Eye (tissue), 1 donor: ENCODE measurements around the gene EXOC4.
A peak's percentile ranks its signal among the peaks of the same experiment; 100 is the strongest.

Experiments
- DNase-seq: peaks from one replicate; pipeline ENCODE4 v3.0.0-alpha.2; 2015

EXOC4 gene

DNA sequence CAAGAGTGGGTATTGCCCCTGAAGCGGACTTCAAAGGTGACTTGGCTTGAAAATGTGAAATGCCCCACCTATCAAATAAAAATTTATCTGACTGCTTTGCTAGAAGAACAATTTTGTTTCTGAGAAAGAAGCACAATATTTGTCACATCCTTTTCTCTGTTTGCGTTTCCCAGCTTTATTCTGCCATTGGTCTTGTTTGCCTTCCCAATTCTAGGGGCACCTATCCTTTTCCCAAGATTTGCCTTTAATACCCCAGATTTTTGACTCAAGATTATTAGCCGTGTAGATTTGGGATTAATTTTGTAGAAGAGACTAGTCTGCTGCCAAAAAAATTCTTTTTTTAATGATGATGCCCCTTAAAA is 764.0 kb downstream of the EXOC4 start:
- DNase-seq, result no peak

- DNase-seq, result no peak
Observed at GRCh38 chr7:134018306-134018705, 765.4 kb downstream of the EXOC4 start.

DNA sequence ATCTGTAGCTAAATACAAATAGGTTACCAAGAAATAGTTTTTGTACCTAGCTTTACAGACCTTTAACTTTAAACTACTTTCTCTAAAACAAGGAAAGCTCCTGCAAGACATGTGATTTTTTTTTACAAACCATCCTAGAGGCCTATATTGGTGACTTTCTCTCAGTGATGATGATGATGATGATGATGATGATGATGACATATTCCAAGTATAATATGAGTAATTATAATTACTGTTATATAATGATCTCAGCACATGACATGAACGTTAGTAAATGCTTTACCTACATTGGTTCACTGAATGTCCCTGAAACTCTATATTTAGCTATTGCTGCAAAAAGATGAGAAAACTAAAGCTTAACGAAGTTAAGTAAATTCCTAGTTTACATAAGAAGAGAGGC is 766.4 kb downstream of the EXOC4 start:
- no peak for DNase-seq

DNA sequence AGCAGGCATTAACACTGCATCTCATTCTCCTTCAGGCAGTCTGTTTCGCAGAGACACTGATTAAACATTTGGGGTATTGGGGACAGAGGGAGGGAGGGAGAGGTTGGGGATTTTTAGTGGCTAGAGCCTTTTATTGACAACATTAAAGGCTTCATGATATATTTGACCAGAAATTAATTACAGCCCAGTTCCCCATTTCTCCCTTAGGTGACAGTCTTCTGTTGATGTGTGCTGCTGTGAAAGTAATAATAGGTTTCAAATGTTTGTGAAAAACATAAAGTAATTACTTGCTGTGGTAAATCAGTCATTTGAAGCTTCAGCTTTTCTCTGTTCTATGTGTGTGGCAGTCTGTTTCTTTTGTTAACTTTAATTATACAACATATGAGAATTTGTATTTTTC is 769.0 kb downstream of the EXOC4 start:
- DNase-seq, result no peak

- DNase-seq, result no peak
Observed at GRCh38 chr7:134022286-134022911, 769.5 kb downstream of the EXOC4 start.

- DNase-seq, result no peak
Observed at GRCh38 chr7:134024739-134025138, 771.9 kb downstream of the EXOC4 start.

DNA sequence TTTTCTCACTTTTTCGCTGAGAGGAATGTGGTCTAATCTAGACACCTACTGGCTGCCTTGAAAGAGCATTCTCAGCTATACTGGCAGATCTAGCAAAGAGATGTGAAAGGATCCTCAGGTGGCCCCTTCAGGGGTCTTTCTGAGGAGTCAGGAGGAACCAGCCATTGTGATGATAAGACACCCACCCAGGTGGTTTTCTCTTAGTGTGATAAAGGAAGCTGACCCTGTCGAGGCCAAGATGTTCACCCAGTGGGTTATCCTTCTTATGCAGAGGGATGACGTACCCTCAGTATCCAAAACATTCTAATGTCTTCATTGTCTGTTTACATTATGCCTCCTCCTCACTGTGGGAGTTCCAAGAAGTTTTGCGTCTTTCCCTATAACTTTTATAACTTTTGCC is 776.0 kb downstream of the EXOC4 start:
- no peak for DNase-seq

DNA sequence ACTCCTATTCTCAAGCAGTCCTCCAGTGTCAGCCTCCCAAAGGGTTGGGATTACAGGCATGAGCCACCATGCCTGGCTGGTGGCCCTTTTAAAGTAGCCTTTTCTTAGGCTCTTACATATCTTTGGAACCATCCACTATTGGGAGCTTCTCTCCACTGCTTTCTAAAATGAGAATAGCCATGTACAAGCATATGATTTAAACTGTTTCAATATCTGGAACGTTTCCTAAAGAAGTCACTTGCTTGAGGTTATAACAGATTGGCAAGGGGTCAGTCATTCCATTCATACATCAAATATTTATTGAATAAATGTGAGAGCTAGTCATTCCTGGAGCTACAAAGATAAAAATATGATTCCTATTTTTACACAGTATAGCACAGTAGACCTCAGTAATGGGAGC is 776.9 kb downstream of the EXOC4 start:
- DNase-seq, result no peak

- no peak for DNase-seq
Observed at GRCh38 chr7:134030460-134030865, 777.6 kb downstream of the EXOC4 start.

DNA sequence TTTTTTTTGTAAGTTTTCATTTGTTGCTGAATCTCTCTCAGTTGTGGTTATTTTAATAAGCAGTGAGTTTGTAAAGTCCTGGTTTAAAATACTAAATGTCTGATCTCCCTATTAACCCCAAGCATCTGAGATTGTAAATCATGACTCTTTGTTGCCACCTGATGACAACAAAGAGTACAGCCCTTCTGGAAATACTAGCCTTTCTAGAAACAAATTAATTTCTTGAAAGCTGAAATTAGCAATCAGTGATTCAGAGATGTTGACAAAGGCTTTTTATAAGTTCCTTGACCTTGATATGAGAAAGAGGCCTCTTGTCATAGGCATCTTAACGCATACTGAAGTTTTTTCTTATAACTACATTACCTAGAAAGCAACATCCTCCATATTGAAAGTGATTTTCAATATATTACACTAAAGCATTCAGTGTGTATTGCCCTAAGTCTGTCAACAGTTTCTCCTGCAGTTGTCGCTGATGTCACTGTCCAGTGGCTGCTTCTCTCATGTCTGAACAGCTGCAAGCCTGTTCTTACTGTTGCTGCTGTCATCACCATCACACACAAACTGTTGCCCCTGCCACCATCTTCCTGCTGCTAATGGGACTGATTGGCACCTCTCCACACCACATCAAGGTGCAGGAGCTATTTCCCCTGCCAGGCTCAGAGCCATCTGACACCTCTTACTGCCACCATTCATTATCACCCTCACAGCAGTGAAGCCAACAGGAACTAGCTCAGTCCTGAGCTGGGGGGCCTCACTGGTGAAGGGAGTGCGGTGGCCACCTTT is 779.1 kb downstream of the EXOC4 start:
- peak; percentile 15 for DNase-seq

DNA sequence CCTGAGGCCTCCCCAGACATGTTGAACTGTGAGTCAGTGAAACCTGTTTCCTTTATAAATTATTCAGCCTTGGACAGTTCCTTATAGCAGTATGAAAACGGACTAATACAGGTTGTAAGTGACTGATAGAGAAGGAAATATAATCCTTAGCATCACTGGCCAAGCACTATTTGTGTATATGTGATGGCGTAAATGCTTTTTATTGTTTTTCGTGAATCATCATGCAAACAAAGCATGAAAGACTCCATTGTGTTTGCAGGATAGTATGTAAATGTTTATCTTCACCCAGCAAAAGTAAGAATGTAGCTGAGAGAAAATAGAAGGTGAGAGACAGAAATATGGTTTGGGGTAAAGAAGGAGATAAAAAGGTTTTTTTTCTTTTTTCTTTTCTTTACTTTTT is 781.8 kb downstream of the EXOC4 start:
- no peak for DNase-seq

GRCh38 chr7:134037991-134038390 is 785.1 kb downstream of the EXOC4 start:
- peak; percentile 53 for DNase-seq

DNA sequence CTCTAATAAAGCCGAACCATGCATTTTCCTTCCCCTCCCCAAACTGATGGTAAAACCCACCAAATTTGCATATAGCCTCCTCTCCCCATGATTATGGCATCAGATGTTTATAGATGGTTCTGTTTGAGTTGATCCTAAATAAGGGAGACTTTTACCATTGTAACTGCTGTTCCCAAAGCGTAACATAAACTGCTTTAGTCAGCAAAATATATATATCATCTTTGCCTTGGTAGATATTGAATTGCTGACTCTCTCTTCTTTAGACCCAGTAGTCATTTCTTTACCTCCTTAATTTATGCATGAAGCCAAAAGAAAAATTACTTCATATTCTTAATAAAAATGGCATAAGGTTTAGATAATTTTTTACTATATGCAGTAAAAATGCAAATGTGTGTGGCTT is 788.1 kb downstream of the EXOC4 start:
- DNase-seq, result no peak

- no peak for DNase-seq
Observed at GRCh38 chr7:134041477-134041876, 788.6 kb downstream of the EXOC4 start.

DNA sequence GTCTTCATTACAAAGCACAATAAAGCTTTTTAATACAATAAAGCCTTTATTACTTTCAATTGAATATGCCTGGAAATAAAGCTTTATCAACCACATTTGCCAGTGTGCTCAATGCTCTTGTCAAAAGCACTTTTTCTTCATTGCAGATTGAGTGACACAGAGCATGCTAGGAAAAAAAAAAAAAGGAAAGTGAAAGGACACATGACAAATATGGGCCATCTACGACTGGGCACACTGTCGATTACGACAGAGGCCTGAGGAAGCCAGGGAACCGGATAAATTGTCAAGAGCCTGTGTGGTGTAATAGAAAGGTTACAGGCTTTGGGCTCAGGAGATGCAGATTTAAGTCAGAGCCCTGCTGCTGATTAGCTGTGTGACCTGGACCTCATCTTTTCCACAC is 789.4 kb downstream of the EXOC4 start:
- DNase-seq, result no peak

DNA sequence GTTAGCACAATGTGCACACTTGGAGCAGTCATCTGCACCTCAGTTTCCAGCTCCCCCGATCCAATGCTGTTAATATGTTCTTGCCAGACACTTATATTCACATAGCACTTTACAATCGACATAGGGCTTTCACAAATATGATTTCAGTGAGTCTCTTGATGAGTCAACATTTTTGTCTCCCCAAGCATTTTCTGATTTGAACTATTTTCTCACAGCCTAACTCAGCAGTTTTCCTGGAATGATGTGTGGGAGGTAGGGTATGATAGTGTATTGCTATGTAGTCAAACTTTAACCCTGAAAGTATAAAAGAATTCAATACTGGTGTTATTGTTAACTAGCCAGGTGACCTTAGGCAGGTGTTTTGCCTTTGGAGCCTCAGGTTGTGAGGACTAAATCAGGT is 791.8 kb downstream of the EXOC4 start:
- no peak for DNase-seq

DNA sequence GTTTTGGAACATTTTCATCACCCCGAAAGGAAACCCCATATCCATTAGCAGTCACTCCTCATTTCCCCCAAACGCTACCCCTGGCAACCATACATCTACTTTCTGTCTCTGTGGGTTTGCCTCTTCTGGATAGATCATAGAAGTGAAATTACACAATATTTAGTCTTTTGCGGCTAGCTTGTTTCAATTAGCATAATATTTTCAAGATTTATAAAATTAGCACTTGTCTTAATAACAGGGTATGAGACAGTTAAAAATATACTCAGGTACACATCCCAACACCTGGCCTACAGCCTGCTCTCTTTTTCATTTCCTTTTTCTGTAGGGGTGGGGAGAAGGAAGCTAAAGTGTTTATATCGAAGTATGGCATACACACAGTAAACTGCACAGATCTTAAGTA is 792.8 kb downstream of the EXOC4 start:
- DNase-seq, result no peak

DNA sequence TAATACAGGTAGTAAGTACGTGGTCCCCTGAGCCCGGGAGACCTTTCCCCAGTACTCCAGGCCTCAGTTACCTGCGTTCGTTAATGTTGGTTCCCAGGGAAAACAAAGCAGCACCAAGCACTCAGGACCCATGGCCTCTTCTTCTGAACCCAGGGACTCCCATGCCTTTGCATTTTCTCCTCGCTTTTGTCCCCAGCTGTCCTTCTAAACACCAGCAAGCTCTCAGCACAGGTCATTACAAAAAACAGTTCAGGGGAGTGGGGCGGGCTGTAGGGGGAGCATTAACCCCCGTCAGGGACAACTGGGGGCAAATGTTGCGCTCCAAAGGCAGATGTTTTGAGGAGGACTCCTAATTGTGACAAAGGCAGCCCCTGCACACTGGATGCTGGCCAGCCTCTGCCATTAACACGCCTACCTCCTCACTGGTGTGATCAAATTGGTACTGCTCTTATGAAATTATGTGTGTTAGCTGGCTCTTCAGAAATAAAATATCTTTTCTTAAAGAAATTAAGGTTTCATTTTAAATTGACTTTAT is 793.8 kb downstream of the EXOC4 start:
- no peak for DNase-seq

DNA sequence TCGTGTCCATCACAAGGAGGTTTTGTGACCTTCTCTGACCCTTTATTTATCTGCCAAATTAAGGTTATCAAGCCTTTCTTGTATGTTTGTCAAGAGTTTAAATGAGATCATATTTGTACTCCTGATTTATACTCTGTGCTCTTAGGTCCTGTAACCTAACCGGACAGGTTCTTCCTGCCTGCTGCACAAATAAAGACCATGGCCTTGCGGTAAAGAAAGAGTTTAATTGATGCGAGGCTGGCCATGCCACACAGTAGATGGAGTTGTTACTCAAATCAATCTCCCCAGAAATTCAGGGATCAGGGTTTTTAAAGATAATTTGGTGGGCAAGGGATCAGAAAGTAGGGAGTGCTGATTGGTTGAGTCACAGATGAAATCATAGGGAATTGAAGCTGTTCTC is 794.8 kb downstream of the EXOC4 start:
- DNase-seq, result no peak

- no peak for DNase-seq
Observed at GRCh38 chr7:134048166-134048565, 795.3 kb downstream of the EXOC4 start.

DNA sequence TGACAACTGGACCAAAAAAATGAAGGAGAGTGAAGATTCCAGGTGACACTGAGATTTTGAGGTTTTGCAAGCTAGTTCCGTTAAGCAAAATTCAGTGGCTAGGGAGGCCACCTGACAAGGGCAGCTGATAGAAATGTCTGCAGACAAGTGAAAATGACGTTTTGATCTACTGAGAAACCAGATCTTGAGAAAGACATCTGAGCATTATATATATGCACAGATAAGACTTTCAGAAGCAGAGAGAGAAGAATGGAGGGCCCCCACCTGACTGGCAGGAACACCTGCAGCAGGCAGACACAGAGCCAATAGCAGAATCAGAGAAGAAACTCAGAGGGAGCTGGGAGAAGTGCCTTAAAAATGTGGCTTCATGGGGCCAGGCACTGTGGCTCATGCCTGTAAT is 798.1 kb downstream of the EXOC4 start:
- no peak for DNase-seq

GRCh38 chr7:134056816-134057215 is 803.9 kb downstream of the EXOC4 start:
- no peak for DNase-seq

DNA sequence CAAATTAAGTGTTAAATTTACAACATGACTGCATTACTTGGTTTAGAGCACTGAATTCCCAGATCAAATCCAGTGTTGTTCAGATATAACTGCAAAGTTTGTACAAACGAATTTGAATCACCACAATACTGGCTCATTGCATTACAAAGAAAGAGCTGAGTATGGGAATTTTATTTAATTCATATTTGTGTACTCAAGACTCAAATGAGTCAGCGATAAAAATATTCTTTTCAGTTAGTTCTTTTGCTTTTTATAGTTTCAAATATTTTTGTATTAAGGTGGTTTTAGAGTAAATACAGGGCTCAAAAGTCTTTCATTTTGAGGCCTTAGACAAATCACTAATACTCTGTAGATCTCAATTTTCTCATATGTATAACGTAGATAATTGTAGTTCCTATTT is 805.6 kb downstream of the EXOC4 start:
- no peak for DNase-seq

GRCh38 chr7:134058980-134059379 is 806.1 kb downstream of the EXOC4 start:
- no peak for DNase-seq

- DNase-seq, result no peak
Observed at GRCh38 chr7:134059921-134060320, 807.0 kb downstream of the EXOC4 start.
